Cerebellar cortex (tissue), 1 donor: Measurements from ENCODE around the gene ADAD2.

Experiments used
- DNase-seq: peaks from one replicate; pipeline ENCODE4 v3.0.0-alpha.2; 2015; ENCODE audit warnings: low spot score

ADAD2 gene

GRCh38 chr16:84190731-84191388, at the start of gene ADAD2:
ADAD2 (plus strand) TSS chr16:84191157; CDS start chr16:84191231, 74 bp downstream.
- DNase-seq = no peak

GRCh38 chr16:84143081-84143480, 47.9 kb upstream of the ADAD2 start:
- DNase-seq = no peak

- no peak for DNase-seq
These were observed 47.2 kb upstream of the ADAD2 start for GRCh38 chr16:84143784-84144199.

- peak; percentile 23 for DNase-seq
These were observed 46.6 kb upstream of the ADAD2 start for GRCh38 chr16:84144209-84144858.

- peak; percentile 84 for DNase-seq
These were observed 45.9 kb upstream of the ADAD2 start, which contains the start of the genes DNAAF1 and HSDL1 for GRCh38 chr16:84144859-84145639. DNAAF1 (plus strand) TSS chr16:84145308; CDS start chr16:84145441, 133 bp downstream. HSDL1 (minus strand) TSS chr16:84145177; CDS start chr16:84131321, 13,856 bp downstream.

- no peak for DNase-seq
These were observed 40.0 kb upstream of the ADAD2 start for GRCh38 chr16:84150926-84151325.

GRCh38 chr16:84153660-84154214, 37.2 kb upstream of the ADAD2 start:
- DNase-seq = no peak

GRCh38 chr16:84155226-84155625, 35.7 kb upstream of the ADAD2 start:
- no peak for DNase-seq

GRCh38 chr16:84155771-84156170, 35.2 kb upstream of the ADAD2 start:
- DNase-seq = no peak

- no peak for DNase-seq
These were observed 34.6 kb upstream of the ADAD2 start for GRCh38 chr16:84156342-84156784.

- no peak for DNase-seq
These were observed 31.9 kb upstream of the ADAD2 start for GRCh38 chr16:84159007-84159406.

GRCh38 chr16:84159800-84160199, 31.2 kb upstream of the ADAD2 start:
- DNase-seq = no peak

- no peak for DNase-seq
These were observed 29.9 kb upstream of the ADAD2 start for GRCh38 chr16:84161037-84161436.

- no peak for DNase-seq
These were observed 29.2 kb upstream of the ADAD2 start for GRCh38 chr16:84161801-84162200.

- DNase-seq = no peak
These were observed 25.2 kb upstream of the ADAD2 start for GRCh38 chr16:84165746-84166145.

- DNase-seq = no peak
These were observed 23.9 kb upstream of the ADAD2 start for GRCh38 chr16:84166796-84167695.

GRCh38 chr16:84169765-84170310, 21.1 kb upstream of the ADAD2 start:
- no peak for DNase-seq

- DNase-seq = no peak
These were observed 16.6 kb upstream of the ADAD2 start for GRCh38 chr16:84174396-84174795.

GRCh38 chr16:84175350-84176081, 15.4 kb upstream of the ADAD2 start:
- DNase-seq = peak; percentile 50
